IPS-18a (cell line): Measurements from ENCODE around the gene GABRB1.

Experiments
- H3K27ac ChIP-seq: one replicate; pipeline ENCODE4 v1.5.1; 2013; ENCODE audit warnings: low read length
- H3K27me3 ChIP-seq: one replicate; pipeline ENCODE4 v1.6.1; 2013; ENCODE audit warnings: mild to moderate bottlenecking, low read length; ENCODE audit not compliant: control insufficient read depth, insufficient read depth
- H3K36me3 ChIP-seq: one replicate; pipeline ENCODE4 v1.6.1; 2013; ENCODE audit warnings: low read depth, low read length; ENCODE audit not compliant: control insufficient read depth
- H3K4me1 ChIP-seq: one replicate; pipeline ENCODE4 v1.6.1; 2013; ENCODE audit warnings: low read depth, low read length; ENCODE audit not compliant: control insufficient read depth
- H3K4me3 ChIP-seq: one replicate; pipeline ENCODE4 v1.5.1; 2013; ENCODE audit warnings: low read length
- H3K9ac ChIP-seq: one replicate; pipeline ENCODE4 v1.6.1; 2013; ENCODE audit warnings: mild to moderate bottlenecking, low read length, moderate library complexity
- H3K9me3 ChIP-seq: one replicate; pipeline ENCODE4 v1.6.1; 2013; ENCODE audit warnings: low read depth, low read length; ENCODE audit not compliant: control insufficient read depth

Gene GABRB1

GRCh38 chr4:47444031-47444430 is 412.7 kb downstream of the GABRB1 start:
- Histone ChIP-seq H3K4me3 (no peak overlapping the region), H3K27me3 (no peaks in the 10 kb centered on the region), H3K9ac (no peak overlapping the region)

GRCh38 chr4:47451657-47452056 is 420.3 kb downstream of the GABRB1 start:
- Histone ChIP-seq H3K36me3 (no peaks in the 10 kb centered on the region), H3K4me3 (no peak overlapping the region), H3K9me3 (no peaks in the 10 kb centered on the region), H3K27me3 (no peaks in the 10 kb centered on the region), H3K27ac (no peak overlapping the region), H3K4me1 (no peaks in the 10 kb centered on the region), H3K9ac (no peak overlapping the region)

More at GRCh38 chr4:47444031-47444430, 412.7 kb downstream of the GABRB1 start:
- Histone ChIP-seq H3K9me3 (no peaks in the 10 kb centered on the region), H3K4me1 (peaks cover 4% of the 10 kb centered on the region), H3K36me3 (no peaks in the 10 kb centered on the region), H3K27ac (no peak overlapping the region)

- Histone ChIP-seq H3K27ac (no peak overlapping the region), H3K36me3 (no peaks in the 10 kb centered on the region), H3K4me3 (peak overlapping the region; percentile 92), H3K9ac (peak overlapping the region; percentile 60), H3K4me1 (peaks cover 4% of the 10 kb centered on the region), H3K27me3 (peaks cover 4% of the 10 kb centered on the region), H3K9me3 (no peaks in the 10 kb centered on the region)
Observed at GRCh38 chr4:47462799-47463234, 431.4 kb downstream of the GABRB1 start.

- no peak within 1 kb of the TSS for H3K27ac ChIP-seq
- peak within 1 kb of the TSS; percentile 60 for H3K9ac ChIP-seq
Observed at GRCh38 chr4:47463235-47463956, 432.0 kb downstream of the GABRB1 start, which contains the start of gene COMMD8. Gene COMMD8, minus strand, starts transcription at chr4:47463702. Its CDS starts 51 bp downstream, at chr4:47463651.

GRCh38 chr4:47465004-47465403 is 433.6 kb downstream of the GABRB1 start:
- no peak overlapping the region for H3K4me3 ChIP-seq
- peaks cover 4% of the 10 kb centered on the region for H3K4me1 ChIP-seq
- no peak overlapping the region for H3K27ac ChIP-seq
- no peaks in the 10 kb centered on the region for H3K36me3 ChIP-seq
- H3K9ac ChIP-seq = no peak overlapping the region
- no peaks in the 10 kb centered on the region for H3K9me3 ChIP-seq
- H3K27me3 ChIP-seq = peaks cover 4% of the 10 kb centered on the region

More at GRCh38 chr4:47463235-47463956, 432.0 kb downstream of the GABRB1 start, which contains the start of gene COMMD8:
- no peaks in the 10 kb centered on the region for H3K9me3 ChIP-seq
- peak within 1 kb of the TSS; percentile 92 for H3K4me3 ChIP-seq
- no peaks in the 10 kb centered on the region for H3K36me3 ChIP-seq
- H3K4me1 ChIP-seq = peaks cover 4% of the 10 kb centered on the region
- peaks cover 4% of the 10 kb centered on the region for H3K27me3 ChIP-seq

GRCh38 chr4:47466056-47466785 is 434.9 kb downstream of the GABRB1 start:
- no peak overlapping the region for H3K4me3 ChIP-seq
- H3K27ac ChIP-seq = no peak overlapping the region
- H3K36me3 ChIP-seq = no peaks in the 10 kb centered on the region
- H3K9ac ChIP-seq = no peak overlapping the region
- H3K27me3 ChIP-seq = peaks cover 4% of the 10 kb centered on the region
- H3K4me1 ChIP-seq = peaks cover 4% of the 10 kb centered on the region
- no peaks in the 10 kb centered on the region for H3K9me3 ChIP-seq

GRCh38 chr4:47468706-47469365 is 437.5 kb downstream of the GABRB1 start:
- H3K4me3 ChIP-seq = no peak overlapping the region
- no peaks in the 10 kb centered on the region for H3K36me3 ChIP-seq
- H3K4me1 ChIP-seq = peaks cover 6% of the 10 kb centered on the region
- H3K9ac ChIP-seq = no peak overlapping the region
- no peak overlapping the region for H3K27ac ChIP-seq
- H3K9me3 ChIP-seq = no peaks in the 10 kb centered on the region
- H3K27me3 ChIP-seq = no peaks in the 10 kb centered on the region

- Histone ChIP-seq H3K9me3 (no peaks in the 10 kb centered on the region), H3K27ac (no peak overlapping the region), H3K36me3 (no peaks in the 10 kb centered on the region), H3K27me3 (no peaks in the 10 kb centered on the region), H3K4me1 (peaks cover 6% of the 10 kb centered on the region), H3K9ac (no peak overlapping the region), H3K4me3 (no peak overlapping the region)
Observed at GRCh38 chr4:47469951-47470350, 438.6 kb downstream of the GABRB1 start.

GRCh38 chr4:47471064-47471463 is 439.7 kb downstream of the GABRB1 start:
- H3K27ac ChIP-seq = no peak overlapping the region
- H3K27me3 ChIP-seq = no peaks in the 10 kb centered on the region
- H3K9me3 ChIP-seq = no peaks in the 10 kb centered on the region
- H3K9ac ChIP-seq = no peak overlapping the region
- H3K4me3 ChIP-seq = no peak overlapping the region
- H3K4me1 ChIP-seq = peaks cover 6% of the 10 kb centered on the region
- H3K36me3 ChIP-seq = no peaks in the 10 kb centered on the region

GRCh38 chr4:47471591-47471990 is 440.2 kb downstream of the GABRB1 start:
- Histone ChIP-seq H3K36me3 (no peaks in the 10 kb centered on the region), H3K9ac (no peak overlapping the region), H3K4me3 (no peak overlapping the region), H3K4me1 (peaks cover 6% of the 10 kb centered on the region), H3K27me3 (no peaks in the 10 kb centered on the region), H3K27ac (no peak overlapping the region), H3K9me3 (no peaks in the 10 kb centered on the region)

GRCh38 chr4:47473141-47473750 is 441.9 kb downstream of the GABRB1 start:
- no peaks in the 10 kb centered on the region for H3K27me3 ChIP-seq
- no peak overlapping the region for H3K27ac ChIP-seq
- no peak overlapping the region for H3K9ac ChIP-seq
- no peaks in the 10 kb centered on the region for H3K9me3 ChIP-seq
- peaks cover 6% of the 10 kb centered on the region for H3K4me1 ChIP-seq
- no peak overlapping the region for H3K4me3 ChIP-seq
- H3K36me3 ChIP-seq = no peaks in the 10 kb centered on the region
